ENCODE data around the gene HDAC7.

HDAC7 gene

DNA sequence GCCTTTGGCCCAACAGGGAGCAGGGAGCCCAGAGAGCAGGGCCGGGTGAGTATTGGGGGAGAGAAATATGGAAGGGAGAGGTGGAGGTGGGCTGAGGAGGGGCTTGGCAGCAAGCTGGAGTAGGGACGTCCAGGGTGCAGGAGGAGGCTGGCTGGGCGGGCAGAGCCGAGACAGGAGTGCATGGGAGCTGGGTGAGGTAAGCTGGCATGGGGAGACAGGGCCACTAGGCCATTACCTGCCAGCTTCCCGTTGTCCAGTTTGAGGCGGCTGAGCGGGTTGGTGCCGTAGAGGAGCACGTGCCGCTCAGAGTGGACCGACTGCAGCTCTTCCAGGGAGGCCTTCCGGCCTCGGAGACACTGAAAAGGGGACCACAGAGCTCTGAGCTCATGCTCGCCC lies 28.4 kb downstream of the HDAC7 start:
- DNase-seq = no peak

DNA sequence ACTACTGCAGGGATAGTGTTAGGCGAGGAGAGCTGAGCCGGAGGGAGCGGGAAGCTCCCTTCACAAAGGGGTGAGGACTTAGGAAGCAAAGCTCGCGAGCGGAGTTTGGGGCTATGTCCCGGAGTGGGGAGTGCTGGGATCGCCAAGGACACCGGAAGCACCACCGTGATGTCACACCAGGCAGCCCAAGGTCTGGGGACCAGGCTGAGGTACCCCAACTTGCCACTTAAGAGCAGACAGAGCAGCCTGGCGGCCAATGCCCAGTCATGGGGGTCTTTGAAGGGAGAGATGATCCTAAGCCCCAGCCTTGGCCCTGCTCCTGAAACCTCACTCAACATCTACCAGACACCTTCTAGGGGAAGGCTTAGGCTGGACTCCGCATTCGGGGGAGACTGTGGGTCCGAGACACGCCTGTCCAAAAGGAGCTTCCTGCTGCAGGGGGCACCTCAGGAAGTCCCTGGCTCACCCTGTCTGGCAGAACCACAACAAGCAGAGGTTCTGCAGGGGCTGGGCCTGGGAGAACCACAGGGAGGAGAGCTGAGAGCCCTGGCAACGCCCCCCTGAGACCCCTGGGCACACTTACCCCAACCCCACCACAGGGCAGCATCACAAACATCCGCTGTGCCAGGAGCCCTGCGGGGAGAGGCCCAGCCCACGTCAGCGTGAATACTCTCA lies 28.9 kb downstream of the HDAC7 start:
- no peak for DNase-seq

DNA sequence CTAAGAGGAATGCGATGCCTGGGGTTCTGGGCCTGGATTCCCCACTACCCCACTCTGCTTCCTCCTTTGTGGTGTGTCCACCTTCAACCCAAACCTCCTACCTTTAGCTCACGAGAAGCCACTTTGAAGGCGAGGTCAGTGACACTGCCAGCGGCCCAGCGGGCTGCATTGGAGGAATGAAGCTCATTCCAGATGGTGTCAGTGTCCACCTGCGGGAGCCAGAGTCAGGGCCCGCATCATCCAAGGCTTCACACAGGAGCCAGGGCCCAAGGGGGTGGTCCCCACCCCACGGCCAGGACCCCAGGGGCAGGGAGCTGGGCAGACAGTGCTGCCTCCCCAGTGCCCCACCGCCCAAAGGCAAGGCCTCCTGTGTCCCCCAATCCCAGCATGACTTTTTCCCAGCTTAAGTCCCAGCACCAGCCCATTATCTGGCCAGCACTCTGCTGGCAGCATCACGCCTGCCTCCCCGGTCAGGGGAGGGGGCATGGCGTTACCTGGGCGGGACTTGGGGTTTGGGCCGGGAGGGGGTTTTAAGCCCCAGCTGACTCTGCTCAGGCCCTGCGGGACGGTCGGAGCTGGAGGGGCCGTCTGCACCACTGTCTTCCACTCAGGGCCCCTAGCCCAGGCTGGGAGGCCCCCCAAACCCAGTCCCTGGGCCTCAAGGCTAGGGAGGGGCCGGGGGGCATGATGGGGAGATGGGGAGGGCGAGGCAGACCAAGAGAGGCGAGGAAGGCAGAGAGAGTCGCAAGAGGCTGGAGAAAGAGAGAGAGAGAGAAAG lies 29.8 kb downstream of the HDAC7 start:
- DNase-seq = no peak

DNA sequence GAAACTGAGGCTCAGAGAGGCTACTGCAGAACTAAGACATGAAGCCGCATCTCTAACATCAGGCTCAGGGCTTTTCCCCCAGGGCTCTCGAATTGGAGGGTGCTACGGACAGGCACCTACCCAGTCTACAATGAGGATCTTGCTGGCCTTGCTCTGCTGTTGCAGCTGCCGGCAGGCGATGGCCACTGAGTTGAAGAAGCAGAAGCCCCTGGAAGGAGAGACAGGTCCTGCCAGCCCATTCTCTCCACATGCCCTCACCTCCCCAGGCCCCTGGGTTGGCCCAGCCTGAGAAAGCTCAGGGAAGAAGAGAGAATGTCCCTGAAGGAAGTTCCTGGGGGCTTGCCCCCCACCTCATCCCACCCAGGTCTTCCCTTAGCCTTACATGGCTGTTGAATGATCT lies 30.6 kb downstream of the HDAC7 start:
- DNase-seq = no peak

DNA sequence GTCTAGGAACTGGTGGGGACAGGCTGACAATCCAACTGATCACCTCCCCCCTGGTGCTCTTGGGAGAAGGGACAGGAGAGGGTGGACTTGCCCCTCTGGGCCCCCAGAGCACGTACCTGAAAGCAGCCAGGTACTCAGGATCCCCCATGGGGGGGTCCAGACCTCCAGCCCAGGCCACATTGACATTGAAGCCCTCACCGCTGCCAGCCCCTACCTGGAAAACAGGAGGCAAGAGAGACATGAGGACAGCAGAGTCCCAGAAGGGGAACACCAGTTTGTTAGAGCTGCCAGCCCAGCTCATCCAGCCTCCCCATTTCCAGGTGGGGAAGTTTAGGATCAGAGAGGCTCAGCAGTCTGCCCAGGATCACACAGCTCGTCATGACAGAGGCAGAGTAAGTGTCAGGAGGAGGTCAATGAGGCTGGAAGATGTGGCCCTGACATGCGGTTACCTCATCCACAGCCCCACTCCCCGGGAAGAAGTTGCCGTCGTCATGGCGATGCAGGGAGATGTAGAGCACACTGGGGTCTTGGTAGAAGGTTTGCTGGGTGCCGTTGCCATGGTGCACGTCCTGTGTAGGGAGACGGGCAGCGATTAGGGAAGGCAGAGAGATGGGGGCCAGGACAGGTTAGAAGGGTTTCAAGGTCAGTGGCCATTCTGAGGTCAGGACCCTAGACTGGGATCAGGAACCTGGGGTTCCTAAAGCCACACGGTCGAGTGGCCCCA lies 31.9 kb downstream of the HDAC7 start:
- no peak for DNase-seq

DNA sequence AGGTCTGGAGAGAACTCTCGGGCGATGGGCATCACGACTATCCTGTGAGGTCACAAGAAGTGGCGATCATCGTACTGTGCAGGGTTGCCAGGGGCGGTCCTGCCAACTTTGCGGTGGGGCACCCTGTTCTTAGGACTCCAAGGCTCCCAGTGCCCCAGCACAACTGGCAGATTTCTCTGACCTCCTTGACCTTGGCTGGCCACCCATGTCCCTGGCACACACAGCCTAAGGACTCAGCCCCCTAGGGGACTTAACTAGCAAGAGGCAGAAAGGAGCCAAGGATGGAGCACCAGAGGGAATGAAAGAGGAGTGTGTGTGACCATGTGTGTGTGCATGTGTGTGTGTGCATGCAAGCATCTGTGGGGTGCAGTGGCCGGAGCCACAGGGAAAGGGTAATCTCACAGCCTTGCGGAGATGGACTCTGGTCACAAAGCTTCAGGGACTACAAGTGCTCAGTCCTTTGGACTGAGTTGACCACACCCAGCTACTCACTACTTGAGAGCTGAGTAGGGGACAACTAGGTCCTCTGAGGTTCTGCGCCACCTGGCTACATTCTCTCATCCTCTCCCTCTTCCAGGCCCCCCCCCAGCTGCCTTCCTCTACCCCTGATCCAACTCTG lies 32.9 kb downstream of the HDAC7 start:
- DNase-seq = no peak

DNA sequence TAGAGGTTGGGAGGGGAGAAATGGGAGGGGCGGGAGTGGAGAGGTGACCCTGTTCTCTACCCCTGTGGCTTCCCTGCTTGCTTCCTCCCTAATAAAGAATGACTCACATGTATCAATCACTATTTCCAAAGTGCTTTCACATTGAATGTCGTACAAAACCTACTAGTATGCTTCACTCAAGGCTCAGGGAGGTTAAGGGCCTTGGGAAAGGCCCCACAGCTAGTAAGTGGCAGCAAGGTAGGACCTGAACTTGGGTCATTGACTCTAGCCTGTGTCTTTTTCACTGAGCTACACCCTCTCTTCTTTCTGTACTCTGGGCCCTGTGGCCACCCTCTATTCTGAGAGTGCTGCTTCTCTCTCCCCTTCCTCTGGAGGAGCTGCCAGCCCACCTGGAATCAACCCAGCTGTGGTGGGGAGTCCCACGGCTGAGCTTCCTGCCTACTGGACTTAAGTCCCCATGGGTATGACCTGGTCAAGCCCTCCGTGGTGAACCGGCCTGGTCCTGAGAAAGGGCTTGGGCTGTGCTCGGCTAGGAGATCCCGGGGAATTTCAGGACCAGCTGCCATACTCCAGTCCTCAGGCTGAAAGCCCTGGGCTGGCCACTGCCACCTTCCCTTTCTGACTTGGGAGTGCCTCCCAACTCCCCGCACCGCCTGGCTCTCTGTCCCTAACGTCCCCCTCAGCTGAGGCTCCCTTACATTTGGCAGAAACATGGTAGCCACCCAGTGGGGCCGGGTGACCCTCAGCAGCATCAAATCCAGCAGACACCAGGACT lies 33.6 kb downstream of the HDAC7 start:
- DNase-seq = no peak

DNA sequence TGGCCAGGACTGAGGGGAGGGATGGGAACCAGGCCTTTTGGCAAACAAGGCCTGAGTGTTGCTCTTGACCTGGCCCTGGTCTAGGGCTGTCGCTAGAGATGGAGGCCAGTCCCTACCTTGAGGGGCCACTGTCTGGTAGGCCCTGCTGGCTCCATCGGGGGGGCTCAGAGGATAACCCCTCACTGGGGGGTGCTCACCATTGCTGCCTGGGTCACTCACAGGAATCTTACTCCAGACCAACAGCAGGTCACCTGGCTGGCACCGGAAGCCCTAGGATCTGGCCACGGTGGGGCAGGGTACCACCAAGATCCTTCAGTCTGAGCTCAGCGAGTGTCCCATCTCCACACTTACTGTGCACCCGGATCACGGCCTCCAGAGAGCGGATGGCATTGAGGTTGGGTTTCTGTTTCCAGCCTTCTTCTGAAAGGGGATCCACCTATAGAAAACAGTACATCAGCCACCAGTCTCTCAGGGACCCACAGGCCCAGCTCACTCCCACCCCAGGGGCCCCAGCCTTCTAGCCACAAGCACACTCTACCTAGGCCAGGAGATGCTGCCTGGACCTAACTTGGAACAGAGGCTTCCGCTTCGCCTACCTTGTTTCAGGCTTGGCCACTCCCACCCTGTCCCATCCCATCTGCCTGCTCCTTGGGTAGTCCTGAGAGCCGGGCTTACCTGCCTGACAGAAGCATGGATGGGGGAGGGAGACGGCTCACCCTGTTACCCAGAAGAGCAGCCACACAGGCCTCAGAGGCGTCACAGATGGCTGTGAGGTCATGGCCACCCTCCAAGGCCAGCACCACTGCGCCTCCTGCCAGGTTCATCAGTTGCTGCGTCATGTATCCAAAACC lies 34.4 kb downstream of the HDAC7 start:
- no peak for DNase-seq

DNA sequence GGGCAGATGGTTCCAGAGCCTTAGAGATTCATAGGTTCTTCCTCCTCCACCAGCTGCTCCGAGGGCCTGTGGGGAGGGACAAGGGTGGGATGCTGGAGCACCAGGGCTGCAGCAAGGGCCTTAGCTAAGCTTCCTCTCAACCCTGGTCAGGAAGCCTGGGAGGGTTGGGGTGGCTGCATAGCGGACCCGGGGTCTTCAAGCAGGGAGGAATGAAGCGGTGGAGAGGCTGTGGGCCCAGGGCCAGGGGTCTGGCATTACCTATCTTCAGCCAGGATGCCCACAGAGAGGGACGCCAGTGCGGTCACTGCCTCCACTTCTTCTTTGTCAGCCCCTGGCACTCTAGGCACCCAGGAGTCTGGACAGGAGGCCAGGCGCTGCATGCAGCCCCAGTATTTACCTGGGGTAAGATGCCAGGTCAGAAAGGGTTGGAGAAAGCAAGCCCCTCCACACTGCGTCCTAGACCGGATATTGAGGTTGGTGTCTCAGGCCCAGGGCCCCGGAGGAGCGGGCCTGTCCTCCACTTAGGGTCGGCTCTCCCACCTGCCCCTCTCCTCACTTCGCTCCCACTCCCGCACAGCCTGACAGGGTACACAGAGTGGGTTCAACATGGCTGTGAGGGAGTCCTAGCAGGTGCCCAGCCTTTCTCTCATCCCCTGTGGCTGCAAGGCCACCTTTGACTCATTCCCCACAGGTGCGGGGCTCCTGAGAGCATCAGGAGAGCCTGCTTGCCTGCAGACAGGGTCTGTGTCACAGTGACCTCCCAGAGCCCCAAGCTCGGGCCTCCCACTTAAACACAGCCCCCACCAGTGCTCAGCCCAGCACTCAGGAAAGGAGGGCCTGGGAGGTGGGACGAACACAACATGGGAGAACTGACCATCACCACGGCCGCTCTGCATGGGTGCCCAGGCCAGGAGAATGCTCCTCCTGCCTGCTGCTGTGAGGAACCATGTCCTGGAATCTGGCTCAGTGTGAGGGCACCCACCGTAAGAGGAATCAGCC lies 35.6 kb downstream of the HDAC7 start:
- no peak for DNase-seq

DNA sequence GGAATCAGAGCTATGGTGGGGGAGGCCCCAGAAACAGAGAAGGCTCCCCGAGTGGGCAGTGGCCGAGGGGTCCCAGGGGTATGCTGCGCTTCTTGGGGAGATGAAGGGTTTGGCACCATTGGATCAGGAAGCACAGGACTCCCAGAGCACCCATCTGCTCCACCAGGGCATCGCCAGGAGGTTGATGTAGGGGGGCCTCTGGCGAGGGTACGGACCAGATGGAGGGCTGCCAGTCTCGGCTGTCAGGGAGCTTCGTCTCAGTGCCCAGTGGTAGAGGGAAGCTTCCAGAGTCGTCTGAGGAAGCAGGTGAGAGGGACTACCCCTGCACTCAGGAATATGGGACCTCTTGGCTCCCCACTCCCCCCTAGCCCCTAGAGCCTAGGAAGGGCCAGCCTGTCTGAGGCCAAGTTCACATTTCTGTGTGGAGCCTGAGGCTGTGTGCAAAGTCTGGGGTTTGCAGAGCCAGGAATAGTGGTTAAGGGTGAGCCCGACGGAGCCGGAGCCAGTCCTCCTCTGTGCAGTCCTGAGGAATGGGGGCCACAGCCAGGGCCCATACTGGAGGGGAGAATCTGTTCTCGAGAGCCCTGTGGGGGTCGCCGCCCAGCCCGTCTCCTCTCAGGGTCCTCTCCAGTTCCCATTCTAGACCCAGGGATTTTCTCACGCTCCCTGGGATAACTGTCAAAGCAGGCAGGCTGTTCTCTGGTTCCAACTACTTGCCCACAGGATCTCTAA lies 36.5 kb downstream of the HDAC7 start:
- no peak for DNase-seq

DNA sequence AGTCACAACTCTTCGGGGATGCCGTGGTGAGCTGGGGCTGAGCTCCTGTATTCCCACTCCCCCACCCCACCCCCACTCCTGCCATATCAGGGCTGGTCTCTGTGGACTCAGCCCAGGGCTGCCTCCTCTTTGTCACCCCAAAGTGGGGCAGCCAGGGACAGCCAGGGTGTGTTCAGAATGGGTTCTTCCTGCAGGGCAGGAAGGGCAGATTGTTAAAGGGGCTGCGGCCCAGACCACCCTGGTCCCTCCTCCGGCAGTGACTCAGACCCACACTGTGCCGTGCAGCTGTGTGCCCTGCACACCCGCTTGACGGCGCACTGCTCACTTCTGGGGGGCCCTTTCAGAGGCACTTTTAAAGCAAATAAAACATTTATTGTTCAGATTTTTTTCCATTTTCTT lies 37.3 kb downstream of the HDAC7 start:
- no peak for DNase-seq

DNA sequence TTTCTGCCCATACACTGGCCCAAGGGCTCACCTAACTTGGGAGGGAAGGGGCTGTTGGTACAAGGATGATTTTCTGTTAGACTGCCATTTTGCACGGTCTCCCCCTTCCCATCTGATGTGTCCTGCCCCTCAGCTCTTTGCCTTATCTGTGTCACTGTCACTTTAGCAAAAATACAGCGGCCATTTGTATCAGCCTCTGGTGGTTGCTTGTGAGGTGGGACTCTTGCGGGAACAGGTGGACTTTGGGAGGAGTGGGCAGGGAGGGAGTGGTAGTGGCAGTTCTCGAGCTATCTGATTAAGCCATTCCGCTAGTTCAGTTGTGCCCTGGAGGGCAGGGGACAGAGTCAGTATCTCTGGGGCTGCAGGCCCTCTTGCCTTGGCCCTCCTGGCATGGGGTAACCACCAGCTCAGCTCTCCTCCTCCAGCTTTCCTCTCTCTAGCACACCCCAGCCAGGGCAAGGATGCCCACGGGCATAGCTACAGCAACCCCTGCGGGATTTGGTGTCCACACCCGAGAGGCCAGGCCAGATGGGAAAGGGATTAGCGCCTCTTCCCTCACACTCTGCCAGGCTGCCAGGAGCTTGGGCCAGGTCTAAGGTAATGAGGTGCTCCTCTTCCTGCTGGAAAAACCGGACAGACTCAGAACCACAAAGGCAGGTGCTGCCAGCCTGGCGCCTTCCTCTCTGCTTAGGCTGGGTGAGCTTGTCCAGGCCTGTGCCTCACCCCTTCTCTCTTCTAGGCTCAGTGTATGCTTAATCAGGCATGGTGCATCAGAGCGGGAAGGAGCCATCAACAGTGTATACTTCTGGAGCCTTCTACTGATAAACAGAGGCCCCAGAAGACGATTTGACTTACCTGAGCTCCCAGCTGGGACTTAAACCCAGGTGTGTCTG lies 38.0 kb downstream of the HDAC7 start:
- peak; percentile 62 for DNase-seq

DNA sequence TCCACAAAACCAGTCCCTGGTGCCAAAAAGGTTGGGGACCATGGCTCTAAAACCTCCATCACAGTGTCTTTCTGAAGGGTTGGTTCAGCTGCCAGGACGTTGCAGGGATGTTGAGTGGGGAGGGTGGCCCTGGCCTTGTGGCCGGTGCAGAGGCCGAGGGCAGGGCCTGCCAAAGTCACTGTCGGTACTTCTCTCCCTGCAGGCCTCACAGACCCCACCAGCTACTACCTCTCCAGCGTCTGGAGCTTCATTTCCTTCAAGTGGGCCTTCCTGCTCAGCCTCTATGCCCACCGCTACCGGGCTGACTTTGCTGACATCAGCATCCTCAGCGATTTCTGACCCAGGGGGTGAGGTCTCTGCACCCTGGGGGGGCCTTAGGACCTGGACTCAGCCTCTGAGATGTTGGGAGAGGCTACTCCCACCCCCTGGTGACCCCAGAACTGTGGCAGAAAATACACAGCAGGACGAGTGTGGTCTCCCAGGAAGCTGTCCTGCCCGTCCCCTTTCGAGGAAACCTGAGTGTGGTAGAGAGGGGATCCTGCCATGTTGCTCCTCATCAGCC lies 39.7 kb downstream of the HDAC7 start:
- DNase-seq = no peak

DNA sequence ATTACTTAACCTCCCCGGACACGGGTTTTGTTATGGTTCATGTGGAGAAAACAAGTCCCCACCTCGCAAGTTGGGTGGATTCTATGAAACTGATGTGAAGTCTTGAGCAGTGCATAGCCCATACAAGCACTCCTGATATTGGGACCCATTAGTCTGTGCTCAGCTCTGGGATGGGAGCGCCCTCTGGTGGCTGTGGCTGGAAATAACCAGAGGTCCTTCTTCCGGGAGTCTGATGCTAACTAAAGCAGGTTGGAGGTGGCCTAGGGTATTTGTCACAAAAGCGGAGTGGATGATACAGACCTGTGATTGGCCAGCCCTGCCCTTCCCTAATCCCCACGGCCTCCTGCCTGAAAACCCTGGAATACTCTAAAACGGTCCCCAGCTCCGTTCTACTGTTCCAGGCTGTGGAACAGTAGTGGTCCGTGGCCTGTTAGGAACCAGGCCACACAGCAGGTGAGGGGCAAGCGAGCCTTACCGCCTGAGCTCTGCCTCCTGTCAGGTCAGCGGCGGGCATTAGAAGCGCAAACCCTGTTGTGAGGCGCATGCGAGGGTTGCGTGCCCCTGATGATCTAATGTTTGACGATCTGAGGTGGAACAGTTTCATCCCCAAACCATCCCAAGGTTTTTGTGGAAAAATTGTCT lies 40.3 kb downstream of the HDAC7 start:
- peak; percentile 38 for DNase-seq

DNA sequence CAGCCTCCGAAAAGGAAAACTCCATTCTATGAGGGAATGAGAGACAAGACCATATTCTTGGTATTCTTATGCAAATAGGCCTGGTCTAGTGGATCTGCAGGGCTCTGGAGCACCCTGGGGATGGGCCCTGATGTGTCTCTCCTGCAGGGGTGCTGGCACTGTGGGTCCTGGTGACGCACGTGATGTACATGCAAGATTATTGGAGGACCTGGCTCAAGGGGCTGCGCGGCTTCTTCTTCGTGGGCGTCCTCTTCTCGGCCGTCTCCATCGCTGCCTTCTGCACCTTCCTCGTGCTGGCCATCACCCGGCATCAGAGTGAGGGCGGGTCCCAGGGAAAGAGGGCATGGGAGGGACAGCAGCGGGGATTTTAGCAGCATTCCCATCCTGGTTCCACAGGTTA lies 40.8 kb downstream of the HDAC7 start:
- DNase-seq = no peak

DNA sequence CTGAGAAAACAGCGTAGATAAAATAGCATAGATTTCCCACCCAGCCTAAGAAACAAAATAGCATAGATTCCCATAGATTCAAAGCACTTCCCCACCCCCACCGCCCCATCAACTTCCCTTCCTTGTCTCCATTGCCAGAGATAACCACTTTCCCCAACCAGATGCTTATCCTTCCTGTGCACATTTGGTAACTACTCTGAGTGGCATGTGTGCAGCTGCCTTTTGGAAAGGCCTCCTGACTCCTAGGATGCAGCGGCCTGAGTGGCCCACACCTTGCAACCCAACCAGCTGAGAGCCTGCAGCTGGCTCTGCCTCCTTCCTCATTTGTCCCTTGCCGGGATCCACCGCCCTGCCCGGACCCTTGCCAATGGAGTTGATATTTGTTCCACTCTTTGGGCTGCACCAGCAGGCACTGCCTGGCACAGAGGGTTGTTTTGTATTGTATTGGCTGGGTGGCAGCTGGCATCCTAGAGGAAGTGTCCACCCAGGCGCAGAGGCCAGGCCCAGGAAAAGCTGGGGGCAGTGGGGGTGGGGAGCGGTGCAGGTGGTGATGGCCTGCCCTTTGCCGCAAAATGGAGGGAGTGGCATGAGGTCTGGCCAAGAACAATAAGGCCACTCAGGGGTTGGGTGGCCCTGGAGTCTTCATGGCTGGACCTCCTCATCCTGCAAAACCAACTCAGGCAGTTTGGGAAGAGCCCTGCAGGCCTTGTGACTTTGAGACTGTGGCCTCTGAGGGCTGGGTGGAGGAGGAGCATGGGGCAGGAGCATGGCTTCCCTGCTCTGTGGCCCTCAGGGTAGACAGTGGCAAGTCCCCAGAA lies 41.8 kb downstream of the HDAC7 start:
- no peak for DNase-seq

DNA sequence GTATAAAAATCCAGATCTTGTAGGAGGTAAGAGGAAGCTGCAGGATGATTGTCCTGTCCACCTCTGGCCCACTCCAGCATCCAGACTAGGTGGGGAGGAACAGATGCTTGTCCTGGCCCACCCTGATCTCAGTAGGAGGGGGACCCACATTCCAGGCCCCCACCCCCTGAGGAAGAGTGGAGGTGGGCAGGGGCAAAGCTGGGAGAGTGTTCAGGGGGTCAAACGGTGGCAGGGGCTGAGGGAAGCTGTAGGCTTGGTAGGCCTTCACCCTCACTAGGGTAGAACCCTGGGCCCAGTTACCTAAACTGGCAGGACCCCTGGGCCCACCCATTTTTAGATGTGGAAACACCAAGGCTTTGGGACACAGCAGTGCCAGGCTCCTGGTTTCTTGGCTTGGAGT lies 42.6 kb downstream of the HDAC7 start:
- no peak for DNase-seq

Data from NCI-H524 treated with DMSO at 0.1 percent for 48 hours (cell line).